ENCODE measurements around the gene BRCC3. TPM values are rescaled to one million over a fixed set of nuclear protein-coding genes. Genes with fewer than 3 reads are reported as not detected.
A peak's percentile ranks its signal among the peaks of the same experiment; 100 is the strongest.

Gene BRCC3
- total RNA-seq, 3 donors from 2014 or later = 21.7 to 25.6 (median 23.1) TPM

DNA sequence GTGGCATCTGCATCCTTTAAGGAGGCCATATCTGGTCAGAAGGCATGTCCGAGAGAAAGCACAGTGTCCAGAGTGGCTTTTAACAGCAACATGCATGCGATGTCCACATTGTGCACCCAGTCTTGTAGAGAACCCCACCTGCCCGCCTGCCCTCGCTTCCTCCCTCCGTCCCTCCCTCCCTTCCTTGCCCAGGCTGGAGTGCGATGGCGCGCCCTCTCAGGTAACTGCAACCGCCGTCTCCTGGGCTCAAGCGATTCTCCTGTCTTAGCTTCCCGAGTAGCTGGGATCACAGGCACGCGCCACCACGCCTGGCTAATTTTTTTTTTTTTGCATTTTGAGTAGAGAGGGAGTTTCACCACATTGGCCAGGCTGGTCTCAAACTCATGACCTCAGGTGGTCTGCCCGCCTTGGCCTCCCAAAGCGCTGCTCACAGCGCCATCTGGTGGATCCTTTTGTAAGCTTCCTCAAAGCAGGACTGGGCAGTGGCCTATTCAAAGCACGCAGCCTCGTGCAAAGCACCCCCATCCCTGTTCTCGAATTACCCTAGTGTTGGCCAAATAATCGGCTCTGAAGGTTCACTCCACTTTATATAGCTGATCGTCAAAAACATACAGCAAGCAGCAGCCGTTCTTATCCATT, 15.0 kb downstream of the BRCC3 start:
- Mint-ChIP-seq H3K36me3 (ENCODE audit: insufficient read depth) (peaks cover 12% of the 10 kb centered on the region), H3K27me3 (ENCODE audit: low read depth) (no peaks in the 10 kb centered on the region), H3K4me1 (ENCODE audit: low read depth) (peaks cover 2% of the 10 kb centered on the region), H3K4me3 (no peak overlapping the region), H3K9me3 (no peaks in the 10 kb centered on the region)
- ATAC-seq (peak in 1 of 2 donors; percentile 52), DNase-seq (peak; percentile 40)

DNA sequence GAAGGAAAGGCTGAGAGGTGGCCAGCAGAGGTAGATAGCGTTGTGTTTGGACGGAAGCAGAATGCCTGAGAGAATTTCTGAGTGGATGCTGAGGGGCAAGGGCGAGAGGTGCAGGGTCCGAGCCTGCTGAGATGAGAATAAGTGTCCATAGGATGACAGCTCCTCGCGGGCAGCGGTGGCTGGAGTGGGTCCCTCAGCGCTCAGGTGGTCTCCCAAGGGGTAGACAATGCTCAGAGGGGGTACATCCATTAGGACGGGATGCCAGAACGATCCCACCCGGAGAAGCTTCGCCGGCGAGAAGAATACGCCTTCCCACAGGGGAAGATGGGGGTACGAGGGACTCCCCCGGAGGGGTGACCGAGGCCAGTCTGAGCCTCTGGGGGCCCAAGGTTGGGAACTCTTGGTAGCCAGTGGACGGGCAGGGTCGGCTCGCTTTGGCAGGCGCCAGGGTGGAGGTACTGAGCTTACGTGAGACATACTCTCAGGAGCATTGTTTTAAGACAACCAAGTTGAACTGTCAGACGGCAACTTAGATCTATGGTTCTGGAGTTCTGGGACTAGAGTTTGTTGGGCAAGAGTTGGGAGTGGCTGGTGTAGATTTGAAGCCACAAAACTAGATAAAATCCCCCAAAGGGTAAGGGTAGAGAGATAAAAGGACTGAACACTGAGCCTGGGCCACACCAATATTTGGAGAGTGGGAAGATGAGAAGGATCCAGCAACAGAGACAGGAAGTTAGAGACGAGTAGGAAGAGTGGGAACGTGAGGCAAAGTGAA, 15.8 kb downstream of the BRCC3 start:
- DNase-seq = no peak

DNA sequence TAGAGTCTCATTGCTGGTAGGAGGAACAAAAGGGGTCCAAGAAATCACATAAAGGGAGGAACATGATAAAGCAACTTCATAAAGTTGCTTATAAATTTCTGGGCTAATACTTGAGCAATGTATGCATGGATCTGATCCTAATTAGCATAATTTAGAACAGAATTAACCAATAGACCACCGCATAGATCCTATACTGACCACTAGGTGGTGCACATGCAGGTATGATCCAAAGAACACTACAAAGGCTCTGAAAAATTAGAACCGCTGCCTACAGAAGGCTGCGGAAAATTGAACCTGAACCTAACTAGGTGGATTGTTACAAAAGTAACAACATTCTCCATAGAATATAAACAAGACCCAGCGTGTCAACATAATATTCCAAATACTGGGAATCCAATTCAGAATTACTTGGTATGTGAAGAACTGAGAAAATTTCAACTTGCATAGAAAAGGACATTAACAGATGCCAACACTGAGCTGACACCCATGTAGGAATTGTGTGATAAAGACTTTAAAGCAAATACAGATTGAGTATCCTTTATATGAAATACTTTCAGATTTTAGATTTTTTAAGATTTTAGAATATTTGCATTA, 23.3 kb downstream of the BRCC3 start:
- H3K27me3 Mint-ChIP-seq (ENCODE audit: low read depth) = no peaks in the 10 kb centered on the region
- H3K9me3 Mint-ChIP-seq = no peaks in the 10 kb centered on the region
- no peak for DNase-seq
- no peak overlapping the region for H3K4me3 Mint-ChIP-seq
- peak; percentile 56 to 66 for ATAC-seq
- H3K4me1 Mint-ChIP-seq (ENCODE audit: low read depth) = no peaks in the 10 kb centered on the region
- peaks cover 8% of the 10 kb centered on the region for H3K36me3 Mint-ChIP-seq (ENCODE audit: insufficient read depth)

More for the DNA sequence above, 15.8 kb downstream of the BRCC3 start:
- H3K9me3 Mint-ChIP-seq = no peaks in the 10 kb centered on the region
- H3K36me3 Mint-ChIP-seq (ENCODE audit: insufficient read depth) = peaks cover 9% of the 10 kb centered on the region
- peaks cover 2% of the 10 kb centered on the region for H3K4me1 Mint-ChIP-seq (ENCODE audit: low read depth)
- no peak overlapping the region for H3K4me3 Mint-ChIP-seq
- no peak for ATAC-seq
- H3K27me3 Mint-ChIP-seq (ENCODE audit: low read depth) = no peaks in the 10 kb centered on the region

DNA sequence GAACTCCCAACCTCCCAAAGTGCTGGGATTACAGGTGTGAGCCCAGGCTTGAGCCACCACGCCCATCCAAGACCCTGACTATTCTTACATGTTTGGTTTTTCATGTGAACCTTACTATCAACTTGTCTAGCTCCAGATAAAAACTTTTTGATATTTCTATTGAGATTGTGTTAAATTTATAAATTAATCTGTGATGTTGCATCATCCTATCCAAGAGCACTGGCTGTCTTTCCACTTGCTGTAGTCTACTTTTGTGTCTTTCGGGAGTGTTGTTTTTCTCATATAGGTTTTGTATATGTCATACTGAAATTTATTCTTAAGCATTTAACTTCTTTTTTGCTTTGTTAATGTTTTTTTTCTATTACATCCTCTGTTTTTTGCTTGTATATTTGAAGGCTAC, 34.6 kb downstream of the BRCC3 start:
- Mint-ChIP-seq H3K4me3 (no peak overlapping the region), H3K36me3 (ENCODE audit: insufficient read depth) (peaks cover 21% of the 10 kb centered on the region), H3K27me3 (ENCODE audit: low read depth) (no peaks in the 10 kb centered on the region), H3K4me1 (ENCODE audit: low read depth) (peaks cover 7% of the 10 kb centered on the region), H3K9me3 (no peaks in the 10 kb centered on the region)
- DNase-seq = no peak
- ATAC-seq = no peak

DNA sequence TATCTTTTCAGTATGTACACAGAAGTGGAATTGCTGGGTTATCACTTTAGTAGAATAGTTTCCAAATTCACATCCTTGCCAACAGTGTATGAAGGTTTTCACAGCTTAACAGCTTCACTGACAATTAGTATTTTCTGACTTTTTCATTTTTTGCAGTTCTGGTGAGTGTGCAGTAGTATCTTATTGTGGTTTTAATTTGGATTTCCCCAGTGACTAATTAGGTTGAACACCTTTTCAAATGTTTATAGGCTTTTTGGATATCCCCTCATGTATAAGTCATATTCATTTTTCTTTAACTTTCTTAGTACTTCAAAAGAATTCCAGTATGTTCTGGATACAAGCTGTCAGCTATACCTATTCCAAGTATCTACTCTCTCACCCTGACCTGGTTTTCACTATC, 37.1 kb downstream of the BRCC3 start:
- ATAC-seq = peak; percentile 80 to 96
- Mint-ChIP-seq H3K27me3 (ENCODE audit: low read depth) (no peaks in the 10 kb centered on the region), H3K4me1 (ENCODE audit: low read depth) (peaks cover 7% of the 10 kb centered on the region), H3K9me3 (no peaks in the 10 kb centered on the region), H3K36me3 (ENCODE audit: insufficient read depth) (peaks cover 26% of the 10 kb centered on the region), H3K4me3 (no peak overlapping the region)
- DNase-seq = no peak

DNA sequence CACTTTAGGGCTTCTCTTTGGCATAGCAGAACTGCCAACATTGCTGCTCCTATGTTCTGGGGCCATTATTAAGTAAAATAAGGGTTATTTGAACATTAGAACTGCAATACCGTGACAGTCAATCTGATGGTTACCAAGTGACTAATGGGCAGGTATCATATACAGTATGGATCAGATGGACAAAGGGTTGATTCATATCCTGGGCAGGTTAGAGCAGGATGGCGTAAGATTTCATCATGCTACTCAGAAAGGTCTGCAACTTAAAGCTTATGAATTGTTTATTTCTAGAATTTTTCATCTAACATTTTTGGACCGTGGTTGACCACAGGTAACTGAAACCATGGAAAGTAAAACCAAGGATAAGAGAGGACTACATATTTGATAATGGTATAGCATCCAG, 40.9 kb downstream of the BRCC3 start:
- Mint-ChIP-seq H3K27me3 (ENCODE audit: low read depth) (no peaks in the 10 kb centered on the region), H3K36me3 (ENCODE audit: insufficient read depth) (peaks cover 34% of the 10 kb centered on the region), H3K4me1 (ENCODE audit: low read depth) (peaks cover 7% of the 10 kb centered on the region), H3K9me3 (no peaks in the 10 kb centered on the region), H3K4me3 (no peak overlapping the region)
- DNase-seq (no peak), ATAC-seq (no peak)

DNA sequence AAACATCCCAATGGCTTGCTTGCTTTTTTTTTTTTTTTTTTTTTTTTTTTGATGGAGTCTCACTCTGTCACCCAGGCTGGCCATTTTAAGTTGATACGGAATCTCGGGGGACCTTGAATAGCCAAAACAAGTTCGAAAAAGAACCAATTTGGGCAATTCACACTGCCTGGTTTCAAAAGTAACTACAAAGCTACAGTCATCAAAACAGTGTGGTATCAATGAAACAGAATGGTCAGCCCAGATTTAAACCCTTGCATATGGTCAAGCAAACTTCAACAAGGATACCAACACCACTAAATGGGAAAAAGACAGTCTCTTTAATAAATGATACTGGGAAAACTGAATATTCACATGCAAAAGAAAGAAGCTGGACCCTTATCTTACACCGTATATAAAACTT, 41.8 kb downstream of the BRCC3 start:
- DNase-seq (no peak), ATAC-seq (no peak)
- H3K27me3 Mint-ChIP-seq (ENCODE audit: low read depth) = no peaks in the 10 kb centered on the region
- no peak overlapping the region for H3K4me3 Mint-ChIP-seq
- no peaks in the 10 kb centered on the region for H3K9me3 Mint-ChIP-seq
- H3K4me1 Mint-ChIP-seq (ENCODE audit: low read depth) = peaks cover 5% of the 10 kb centered on the region
- H3K36me3 Mint-ChIP-seq (ENCODE audit: insufficient read depth) = peaks cover 28% of the 10 kb centered on the region

DNA sequence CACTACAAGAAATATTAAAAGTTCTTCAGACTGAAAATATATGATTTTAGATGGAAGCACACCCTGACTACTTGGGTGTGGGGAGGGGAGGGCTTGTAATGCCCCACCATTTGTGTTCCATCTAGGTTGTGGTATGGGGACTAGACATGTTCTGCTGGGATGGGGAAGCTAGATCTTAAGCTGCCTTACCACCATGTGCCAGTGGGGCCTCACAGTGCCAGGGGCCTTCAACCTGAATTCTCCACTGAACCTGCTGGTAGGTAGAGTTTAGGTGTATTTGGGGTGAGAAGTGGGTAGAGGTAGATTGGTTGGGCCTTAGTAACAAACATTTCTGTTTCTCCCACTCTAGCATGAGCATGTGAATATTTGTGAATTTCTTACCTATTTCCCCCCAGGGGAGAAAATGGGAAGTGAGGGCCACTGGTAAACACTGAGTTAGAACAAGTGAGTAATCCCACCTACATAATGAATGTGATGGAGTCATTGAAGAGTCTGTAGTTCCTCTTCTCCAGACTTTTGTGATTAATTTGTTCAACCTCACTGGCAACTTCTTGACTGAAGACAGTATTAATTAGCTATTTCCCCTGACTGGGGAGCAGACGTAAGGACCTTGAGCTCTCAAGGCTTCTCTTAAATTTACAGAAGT, 44.0 kb downstream of the BRCC3 start:
- H3K4me3 Mint-ChIP-seq = no peak overlapping the region
- ATAC-seq (no peak), DNase-seq (no peak)
- no peaks in the 10 kb centered on the region for H3K9me3 Mint-ChIP-seq
- no peaks in the 10 kb centered on the region for H3K4me1 Mint-ChIP-seq (ENCODE audit: low read depth)
- H3K36me3 Mint-ChIP-seq (ENCODE audit: insufficient read depth) = peaks cover 32% of the 10 kb centered on the region
- no peaks in the 10 kb centered on the region for H3K27me3 Mint-ChIP-seq (ENCODE audit: low read depth)

DNA sequence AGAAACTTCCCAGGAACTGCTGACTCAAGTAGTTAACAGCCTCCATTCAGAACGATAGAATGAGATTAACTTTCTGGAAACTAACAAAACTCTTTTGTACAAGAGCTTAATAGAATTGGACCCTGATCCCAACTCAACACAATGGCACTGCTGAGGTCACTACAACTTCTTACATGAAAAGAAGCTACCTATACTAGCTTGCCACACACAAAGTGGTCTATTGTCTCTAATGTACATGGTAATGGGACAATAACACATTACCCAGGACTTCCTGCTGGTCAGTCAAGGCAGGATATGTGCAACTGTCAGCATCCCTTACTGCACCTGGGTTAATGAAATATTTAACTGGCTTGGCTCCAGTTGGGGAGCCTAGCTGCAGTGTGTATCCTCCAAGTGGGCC, 56.2 kb downstream of the BRCC3 start:
- ATAC-seq (no peak), DNase-seq (no peak)
- no peak overlapping the region for H3K4me3 Mint-ChIP-seq
- H3K36me3 Mint-ChIP-seq (ENCODE audit: insufficient read depth) = peaks cover 24% of the 10 kb centered on the region
- H3K9me3 Mint-ChIP-seq = peaks cover 30% of the 10 kb centered on the region
- no peaks in the 10 kb centered on the region for H3K27me3 Mint-ChIP-seq (ENCODE audit: low read depth)
- H3K4me1 Mint-ChIP-seq (ENCODE audit: low read depth) = no peaks in the 10 kb centered on the region

DNA sequence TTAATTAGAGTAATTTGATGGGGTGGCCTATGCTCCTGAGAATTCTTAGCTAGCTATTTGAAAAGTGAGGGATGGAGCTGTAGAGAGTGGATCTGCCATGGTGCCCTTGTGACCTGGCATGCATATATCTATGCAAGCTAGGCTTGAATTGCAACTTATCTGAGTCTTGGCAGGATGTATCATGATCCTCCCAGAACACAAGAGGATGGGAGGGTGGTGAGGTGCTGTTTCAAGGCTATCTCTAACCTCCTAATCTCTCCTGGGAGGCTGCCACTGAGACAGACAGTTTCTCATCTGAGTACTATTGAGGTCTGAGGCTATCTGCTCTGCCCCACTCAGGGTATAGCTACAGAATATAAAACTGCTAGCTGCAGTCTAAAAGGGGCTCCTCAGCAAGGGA, 56.6 kb downstream of the BRCC3 start:
- no peak for ATAC-seq
- Mint-ChIP-seq H3K4me3 (no peak overlapping the region), H3K27me3 (ENCODE audit: low read depth) (no peaks in the 10 kb centered on the region), H3K9me3 (peaks cover 30% of the 10 kb centered on the region), H3K4me1 (ENCODE audit: low read depth) (no peaks in the 10 kb centered on the region), H3K36me3 (ENCODE audit: insufficient read depth) (peaks cover 20% of the 10 kb centered on the region)
- DNase-seq = no peak

DNA sequence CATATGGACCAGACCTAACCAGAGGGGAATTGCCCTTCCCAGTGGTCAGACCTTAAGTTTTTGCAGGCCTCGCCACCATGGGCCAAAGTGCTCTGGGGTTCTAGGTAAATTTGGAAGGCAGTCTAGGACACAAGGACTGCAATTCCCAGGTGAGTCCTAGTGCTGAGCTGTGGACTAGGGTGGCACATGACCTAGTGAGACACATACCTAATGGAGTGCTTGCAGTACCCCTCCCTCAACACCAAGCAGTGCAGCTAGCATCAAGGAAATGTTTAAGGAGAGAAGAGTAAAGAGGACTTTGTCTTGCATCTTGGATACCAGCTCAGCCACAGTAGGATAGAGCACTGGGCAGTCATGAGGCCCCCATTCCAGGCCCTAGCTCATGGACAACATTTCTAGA, 60.8 kb downstream of the BRCC3 start:
- H3K4me1 Mint-ChIP-seq (ENCODE audit: low read depth) = no peaks in the 10 kb centered on the region
- H3K36me3 Mint-ChIP-seq (ENCODE audit: insufficient read depth) = no peaks in the 10 kb centered on the region
- H3K4me3 Mint-ChIP-seq = no peak overlapping the region
- DNase-seq (no peak), ATAC-seq (no peak)
- peaks cover 18% of the 10 kb centered on the region for H3K9me3 Mint-ChIP-seq
- H3K27me3 Mint-ChIP-seq (ENCODE audit: low read depth) = no peaks in the 10 kb centered on the region

DNA sequence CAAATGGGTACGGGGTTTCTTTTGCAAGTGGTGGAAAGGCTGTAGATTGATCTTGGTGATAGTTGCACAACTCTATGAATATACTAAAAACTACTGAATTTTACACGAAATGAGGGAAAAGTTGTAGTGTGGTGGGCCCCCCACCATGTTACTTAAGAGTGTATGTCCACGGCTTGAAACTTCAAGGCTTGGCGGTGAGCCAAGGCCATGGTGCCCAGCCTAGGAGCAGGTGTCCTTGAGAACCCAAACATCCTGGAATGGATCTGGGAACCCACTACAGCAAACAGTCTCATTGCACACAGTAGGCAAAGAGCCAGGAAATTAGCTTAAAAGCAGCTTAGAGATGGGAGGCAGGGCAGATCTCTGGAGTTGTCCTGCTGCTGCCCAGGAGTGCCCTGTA, 62.9 kb downstream of the BRCC3 start:
- Mint-ChIP-seq H3K4me1 (ENCODE audit: low read depth) (no peaks in the 10 kb centered on the region), H3K27me3 (ENCODE audit: low read depth) (no peaks in the 10 kb centered on the region), H3K4me3 (no peak overlapping the region), H3K9me3 (peaks cover 13% of the 10 kb centered on the region), H3K36me3 (ENCODE audit: insufficient read depth) (no peaks in the 10 kb centered on the region)
- no peak for DNase-seq
- ATAC-seq = no peak

DNA sequence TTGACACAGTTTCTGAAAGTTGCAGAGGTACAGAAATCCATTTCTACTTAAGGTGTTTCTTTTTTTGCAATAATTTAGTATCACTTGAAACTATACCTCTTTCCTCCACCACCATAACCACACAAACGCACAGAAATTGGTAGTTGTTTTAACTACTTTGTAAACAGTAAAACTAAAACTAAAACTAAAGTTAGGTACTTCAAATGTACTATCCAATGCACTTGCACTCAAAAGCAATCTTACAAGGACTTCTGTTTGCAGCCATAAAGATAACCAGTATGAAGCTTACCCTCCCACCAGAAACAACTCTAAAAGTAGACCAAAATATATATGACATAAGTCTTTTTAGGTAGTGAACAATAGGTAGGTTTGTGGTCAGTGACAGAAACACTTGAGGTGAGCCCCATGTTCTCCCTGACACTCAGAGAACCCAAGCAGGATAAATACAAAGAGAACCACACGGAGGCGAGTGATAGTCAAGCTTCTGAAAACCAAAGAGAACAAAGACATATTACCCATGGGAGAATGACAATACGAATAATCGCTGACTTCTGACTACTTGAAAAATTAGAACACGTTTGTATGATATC, 72.7 kb downstream of the BRCC3 start:
- DNase-seq (no peak), ATAC-seq (peak in 1 of 2 donors; percentile 38)
- no peak overlapping the region for H3K4me3 Mint-ChIP-seq
- H3K36me3 Mint-ChIP-seq (ENCODE audit: insufficient read depth) = no peaks in the 10 kb centered on the region
- H3K9me3 Mint-ChIP-seq = no peaks in the 10 kb centered on the region
- no peaks in the 10 kb centered on the region for H3K27me3 Mint-ChIP-seq (ENCODE audit: low read depth)
- H3K4me1 Mint-ChIP-seq (ENCODE audit: low read depth) = no peaks in the 10 kb centered on the region

DNA sequence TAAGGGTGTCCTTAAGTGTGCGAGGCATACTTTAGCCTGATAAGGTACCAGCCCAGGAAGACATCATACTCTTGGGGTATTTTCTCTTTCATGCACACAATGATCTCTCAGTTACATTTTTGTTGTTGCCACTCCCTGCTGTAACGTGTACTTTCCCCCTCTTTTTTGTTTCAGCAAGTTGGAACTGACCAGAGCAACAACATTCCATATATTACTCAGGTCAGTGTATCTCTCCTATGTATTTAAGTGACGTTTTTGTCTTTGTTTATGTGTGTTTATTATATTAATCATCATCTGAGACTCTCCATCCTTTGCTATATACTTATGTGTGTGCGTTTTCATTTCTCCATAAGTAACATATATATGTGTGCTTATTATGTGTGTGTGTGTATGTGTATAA, 73.6 kb downstream of the BRCC3 start:
- Mint-ChIP-seq H3K4me3 (no peak overlapping the region), H3K9me3 (no peaks in the 10 kb centered on the region), H3K4me1 (ENCODE audit: low read depth) (no peaks in the 10 kb centered on the region), H3K27me3 (ENCODE audit: low read depth) (no peaks in the 10 kb centered on the region), H3K36me3 (ENCODE audit: insufficient read depth) (no peaks in the 10 kb centered on the region)
- ATAC-seq (no peak), DNase-seq (no peak)
